ENCODE data around the gene MAPKAPK5. TPM values are rescaled to one million over a fixed set of nuclear protein-coding genes. Genes with fewer than 3 reads are reported as not detected.

Gene MAPKAPK5
- total RNA-seq, 2 donors from 2014 or later: 17.1 to 43.2 TPM

GRCh38 chr12:111846016-111846415 lies 4.0 kb downstream of the MAPKAPK5 start:
- TF ChIP-seq POLR2A (IDR thresholded peaks at IDR 0.05): no peak
- no peak for TF ChIP-seq CTCF (IDR thresholded peaks at IDR 0.05)
- Histone ChIP-seq H3K4me1 (peaks cover 21% of the 10 kb centered on the region), H3K36me3 (replicated peaks in 1 of 2; ENCODE audit: insufficient read depth in 1 of 2, low read depth in 2 of 2) (no peaks in the 10 kb centered on the region), H3K27ac (no peak overlapping the region), H3K4me3 (no peak overlapping the region), H3K27me3 (no peaks in the 10 kb centered on the region), H3K9me3 (no peaks in the 10 kb centered on the region)
- WGBS, 2 donors: 65 to 67% methylated on average over 2 of the region's 2 CpGs
- DNase-seq: no peak
- intact Hi-C loops (cut with DNase I): no loop called here
- ATAC-seq: no peak

GRCh38 chr12:111850526-111850925 lies 8.5 kb downstream of the MAPKAPK5 start:
- intact Hi-C loops (cut with DNase I): no loop called here
- H3K4me3 ChIP-seq: no peak overlapping the region
- ATAC-seq (no peak), DNase-seq (no peak)
- TF ChIP-seq POLR2A (IDR thresholded peaks at IDR 0.05): no peak
- TF ChIP-seq CTCF (IDR thresholded peaks at IDR 0.05): no peak
- H3K27ac ChIP-seq: no peak overlapping the region
- no peaks in the 10 kb centered on the region for H3K27me3 ChIP-seq
- peaks cover 4% of the 10 kb centered on the region for H3K4me1 ChIP-seq
- no peaks in the 10 kb centered on the region for H3K36me3 ChIP-seq (replicated peaks in 1 of 2; ENCODE audit: insufficient read depth in 1 of 2, low read depth in 2 of 2)
- no peaks in the 10 kb centered on the region for H3K9me3 ChIP-seq
- WGBS, 2 donors: 93 to 96% methylated on average over 2 of the region's 2 CpGs

- Histone ChIP-seq H3K27me3 (no peaks in the 10 kb centered on the region), H3K9me3 (no peaks in the 10 kb centered on the region), H3K27ac (no peak overlapping the region), H3K4me3 (no peak overlapping the region), H3K4me1 (no peaks in the 10 kb centered on the region), H3K36me3 (replicated peaks in 1 of 2; ENCODE audit: insufficient read depth in 1 of 2, low read depth in 2 of 2) (no peaks in the 10 kb centered on the region)
- no peak for ATAC-seq
- WGBS, 2 donors: 88 to 98% methylated on average over 2 of the region's 2 CpGs
- intact Hi-C loops (cut with DNase I): no loop called here
- DNase-seq: no peak
- TF ChIP-seq CTCF (IDR thresholded peaks at IDR 0.05): no peak
- no peak for TF ChIP-seq POLR2A (IDR thresholded peaks at IDR 0.05)
These were observed 16.2 kb downstream of the MAPKAPK5 start for GRCh38 chr12:111858186-111858585.

GRCh38 chr12:111858778-111859177 lies 16.8 kb downstream of the MAPKAPK5 start:
- Histone ChIP-seq H3K4me1 (no peaks in the 10 kb centered on the region), H3K27ac (no peak overlapping the region), H3K9me3 (no peaks in the 10 kb centered on the region), H3K36me3 (replicated peaks in 1 of 2; ENCODE audit: insufficient read depth in 1 of 2, low read depth in 2 of 2) (no peaks in the 10 kb centered on the region), H3K4me3 (no peak overlapping the region), H3K27me3 (no peaks in the 10 kb centered on the region)
- 88 to 98% methylated on average over 7 of the region's 7 CpGs for whole genome bisulfite sequencing, 2 donors
- DNase-seq (no peak), ATAC-seq (no peak)
- TF ChIP-seq POLR2A (IDR thresholded peaks at IDR 0.05): no peak
- no peak for TF ChIP-seq CTCF (IDR thresholded peaks at IDR 0.05)
- intact Hi-C loops (cut with DNase I): no loop called here

GRCh38 chr12:111864913-111865312 lies 22.9 kb downstream of the MAPKAPK5 start:
- Histone ChIP-seq H3K27me3 (no peaks in the 10 kb centered on the region), H3K9me3 (no peaks in the 10 kb centered on the region), H3K27ac (no peak overlapping the region), H3K4me3 (no peak overlapping the region), H3K4me1 (no peaks in the 10 kb centered on the region), H3K36me3 (replicated peaks in 1 of 2; ENCODE audit: insufficient read depth in 1 of 2, low read depth in 2 of 2) (peaks cover 0 to 18% of the 10 kb centered on the region in 2 donors)
- ATAC-seq (no peak), DNase-seq (no peak)
- WGBS, 2 donors: 87 to 92% methylated on average over 1 of the region's 1 CpG
- intact Hi-C loops (cut with DNase I): no loop called here
- TF ChIP-seq POLR2A (IDR thresholded peaks at IDR 0.05) (no peak), CTCF (IDR thresholded peaks at IDR 0.05) (no peak)

All from body of pancreas (tissue), 4 donors.